KMS-11 (cell line): ENCODE results near the gene EDAR.

Source experiments
- H2AFZ ChIP-seq: fragments of 200-600 bp; sonication (generic); 2 replicates; pipeline ENCODE4 v1.6.1; 2016; ENCODE audit warnings: antibody characterized with exemption, mixed run types, low read depth
- H3K27ac ChIP-seq: fragments of 200-600 bp; sonication (generic); 2 replicates; pipeline ENCODE4 v1.6.1; 2016; ENCODE audit warnings: mild to moderate bottlenecking, mixed run types
- H3K27me3 ChIP-seq: fragments of 200-600 bp; sonication (generic); 2 replicates; pipeline ENCODE4 v1.6.1; 2017; ENCODE audit warnings: mild to moderate bottlenecking, low read depth, mixed run types, moderate library complexity; ENCODE audit not compliant: insufficient read depth
- H3K36me3 ChIP-seq: fragments of 200-600 bp; sonication (generic); 2 replicates; pipeline ENCODE4 v1.6.1; 2017; ENCODE audit warnings: mild to moderate bottlenecking, mixed run types; ENCODE audit not compliant: insufficient read depth
- H3K4me1 ChIP-seq: fragments of 200-600 bp; sonication (generic); 2 replicates; pipeline ENCODE4 v1.6.1; 2016; ENCODE audit warnings: mild to moderate bottlenecking, low read depth, mixed run types; ENCODE audit not compliant: poor library complexity, severe bottlenecking
- H3K4me2 ChIP-seq: fragments of 200-600 bp; sonication (generic); 2 replicates; pipeline ENCODE4 v1.7.0; 2016; ENCODE audit warnings: mild to moderate bottlenecking, mixed run types
- H3K4me3 ChIP-seq: fragments of 200-600 bp; sonication (generic); IDR thresholded peaks from 2 replicates; pipeline ENCODE4 v1.6.1; 2017; ENCODE audit warnings: low read depth, low read length, mixed read lengths; ENCODE audit not compliant: insufficient read depth
- H3K79me2 ChIP-seq: fragments of 200-600 bp; sonication (generic); 2 replicates; pipeline ENCODE4 v1.6.1; 2016; ENCODE audit warnings: low read depth, mixed run types; ENCODE audit not compliant: insufficient read depth
- H3K9ac ChIP-seq: fragments of 200-600 bp; sonication (generic); 2 replicates; pipeline ENCODE4 v1.6.1; 2016; ENCODE audit warnings: mild to moderate bottlenecking, mixed run types
- H4K20me1 ChIP-seq: fragments of 200-600 bp; sonication (generic); 2 replicates; pipeline ENCODE4 v1.6.1; 2016; ENCODE audit warnings: mild to moderate bottlenecking, mixed run types; ENCODE audit not compliant: insufficient read depth
- TF ChIP-seq, protein P1 (sequence below): fragments of 200-600 bp; sonication (generic); conservative IDR thresholded peaks from 2 replicates; pipeline ENCODE4 v1.6.1; 2017; ENCODE audit warnings: low read depth, mild to moderate bottlenecking, antibody characterized with exemption, low read length, moderate library complexity, mixed read lengths

EDAR gene

GRCh38 chr2:108911401-108911800 is 77.6 kb downstream of the EDAR start:
- Histone ChIP-seq H3K4me3 (no peak overlapping the region), H3K27ac (no peak overlapping the region), H3K79me2 (no peaks in the 10 kb centered on the region), H3K36me3 (no peaks in the 10 kb centered on the region), H3K4me2 (no peak overlapping the region), H3K27me3 (no peaks in the 10 kb centered on the region), H4K20me1 (no peaks in the 10 kb centered on the region), H2AFZ (no peak overlapping the region), H3K9ac (no peak overlapping the region), H3K4me1 (no peaks in the 10 kb centered on the region)
- TF ChIP-seq, protein P1, sequence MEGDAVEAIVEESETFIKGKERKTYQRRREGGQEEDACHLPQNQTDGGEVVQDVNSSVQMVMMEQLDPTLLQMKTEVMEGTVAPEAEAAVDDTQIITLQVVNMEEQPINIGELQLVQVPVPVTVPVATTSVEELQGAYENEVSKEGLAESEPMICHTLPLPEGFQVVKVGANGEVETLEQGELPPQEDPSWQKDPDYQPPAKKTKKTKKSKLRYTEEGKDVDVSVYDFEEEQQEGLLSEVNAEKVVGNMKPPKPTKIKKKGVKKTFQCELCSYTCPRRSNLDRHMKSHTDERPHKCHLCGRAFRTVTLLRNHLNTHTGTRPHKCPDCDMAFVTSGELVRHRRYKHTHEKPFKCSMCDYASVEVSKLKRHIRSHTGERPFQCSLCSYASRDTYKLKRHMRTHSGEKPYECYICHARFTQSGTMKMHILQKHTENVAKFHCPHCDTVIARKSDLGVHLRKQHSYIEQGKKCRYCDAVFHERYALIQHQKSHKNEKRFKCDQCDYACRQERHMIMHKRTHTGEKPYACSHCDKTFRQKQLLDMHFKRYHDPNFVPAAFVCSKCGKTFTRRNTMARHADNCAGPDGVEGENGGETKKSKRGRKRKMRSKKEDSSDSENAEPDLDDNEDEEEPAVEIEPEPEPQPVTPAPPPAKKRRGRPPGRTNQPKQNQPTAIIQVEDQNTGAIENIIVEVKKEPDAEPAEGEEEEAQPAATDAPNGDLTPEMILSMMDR: no peak

DNA sequence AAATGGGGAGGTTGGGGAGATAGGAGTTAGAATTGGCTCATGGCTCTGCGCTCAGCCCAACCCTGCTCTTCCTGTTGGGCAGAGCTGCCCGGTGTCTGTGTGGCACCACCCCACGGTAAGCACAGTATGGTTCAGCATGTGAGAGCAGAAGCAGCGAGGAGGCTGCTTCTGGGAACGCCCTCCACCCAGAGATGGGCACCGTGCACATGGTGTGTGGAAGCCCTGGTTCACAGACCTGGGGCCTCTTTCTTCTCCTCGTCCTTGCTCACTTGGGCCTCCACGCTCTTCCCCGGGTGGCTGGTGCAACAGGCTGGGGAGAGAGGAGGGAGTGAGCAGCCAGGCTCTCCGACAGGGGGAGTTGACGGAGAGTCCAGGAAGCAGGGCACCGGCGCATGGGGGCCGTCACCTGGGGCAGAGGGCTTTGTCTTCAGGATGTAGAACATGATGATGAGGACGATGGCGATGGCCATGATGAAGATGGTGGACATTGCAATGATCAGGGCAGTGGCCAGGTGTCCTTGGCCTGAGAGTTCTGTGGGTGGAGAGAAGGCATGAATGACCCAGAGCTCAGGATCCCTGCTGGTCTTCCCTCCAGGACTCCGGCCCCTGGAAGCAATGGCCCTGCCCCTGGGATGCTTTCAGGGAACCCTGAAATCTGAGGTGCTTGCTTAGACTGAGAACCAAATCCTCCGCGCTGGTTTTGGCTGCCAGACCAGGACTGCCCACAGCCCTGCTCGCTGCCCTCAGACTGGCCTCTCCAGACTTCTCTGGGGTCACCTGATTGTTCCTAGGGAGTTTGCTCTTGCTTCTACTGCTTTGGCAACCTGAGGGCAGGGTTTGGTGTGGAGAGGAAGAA is 78.3 kb downstream of the EDAR start:
- Histone ChIP-seq H3K79me2 (no peaks in the 10 kb centered on the region), H3K27ac (no peak overlapping the region), H3K4me1 (no peaks in the 10 kb centered on the region), H4K20me1 (no peaks in the 10 kb centered on the region), H3K9ac (no peak overlapping the region), H3K4me2 (no peak overlapping the region), H2AFZ (no peak overlapping the region), H3K4me3 (no peak overlapping the region), H3K27me3 (no peaks in the 10 kb centered on the region), H3K36me3 (no peaks in the 10 kb centered on the region)
- TF ChIP-seq, protein P1: no peak

- Histone ChIP-seq H4K20me1 (no peaks in the 10 kb centered on the region), H3K27ac (no peak overlapping the region), H3K4me3 (no peak overlapping the region), H3K36me3 (no peaks in the 10 kb centered on the region), H2AFZ (no peak overlapping the region), H3K79me2 (no peaks in the 10 kb centered on the region), H3K27me3 (no peaks in the 10 kb centered on the region), H3K4me1 (no peaks in the 10 kb centered on the region), H3K4me2 (no peak overlapping the region), H3K9ac (no peak overlapping the region)
- TF ChIP-seq, protein P1: no peak
These were observed 79.0 kb downstream of the EDAR start for GRCh38 chr2:108910011-108910431.

DNA sequence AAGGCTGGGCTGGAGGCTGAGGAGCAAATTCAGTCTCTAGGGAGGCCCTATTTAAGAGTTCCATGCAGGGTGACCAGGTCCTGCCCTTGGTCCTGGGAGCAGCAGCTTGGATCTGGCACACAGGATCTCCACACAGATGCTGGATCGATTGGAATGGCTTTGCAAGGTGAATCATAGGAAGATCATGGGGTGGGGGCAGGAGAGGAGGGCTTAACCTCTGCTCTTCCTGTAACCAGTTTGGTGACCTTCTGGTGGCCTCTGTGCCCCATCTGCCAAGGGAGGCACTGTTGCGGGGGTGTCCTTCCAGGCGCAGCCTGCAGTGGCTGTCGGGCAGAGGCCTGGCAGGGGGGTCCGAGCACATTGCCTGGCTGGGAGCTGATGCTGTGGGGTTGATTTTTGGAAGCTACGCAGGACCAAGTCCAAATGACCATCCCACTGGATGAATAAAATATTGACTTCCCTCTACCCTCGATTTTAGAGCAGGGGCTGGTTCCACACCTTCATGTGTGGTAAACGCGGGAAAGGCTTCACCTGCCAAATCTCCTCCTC is 79.7 kb downstream of the EDAR start:
- H2AFZ ChIP-seq: no peak overlapping the region
- TF ChIP-seq, protein P1: no peak
- H3K4me3 ChIP-seq: no peak overlapping the region
- no peaks in the 10 kb centered on the region for H4K20me1 ChIP-seq
- H3K36me3 ChIP-seq: no peaks in the 10 kb centered on the region
- H3K4me2 ChIP-seq: no peak overlapping the region
- H3K27ac ChIP-seq: no peak overlapping the region
- no peak overlapping the region for H3K9ac ChIP-seq
- no peaks in the 10 kb centered on the region for H3K4me1 ChIP-seq
- H3K79me2 ChIP-seq: no peaks in the 10 kb centered on the region
- no peaks in the 10 kb centered on the region for H3K27me3 ChIP-seq
